Stimulated activated CD8-positive, alpha-beta memory T cell treated with anti-CD3 and anti-CD28 coated beads, Interleukin-15, amount 100 ng/mL, for 4 hours (primary cell): ENCODE data around the gene ZNF8.
"Not testable (repeated sequence)": the region's sequence is repeated elsewhere in the genome, so short reads cannot be mapped to it uniquely, and the experiment has no call there.

Experiments
- DNase-seq, 2 donors: peaks; one replicate each; pipeline ENCODE4 v3.0.0-alpha.2; 2020; ENCODE audit warnings: low read depth in 2 of 2

Gene ZNF8

GRCh38 chr19:58296104-58296503, 17.3 kb downstream of the ZNF8 start:
- DNase-seq: no peak

DNA sequence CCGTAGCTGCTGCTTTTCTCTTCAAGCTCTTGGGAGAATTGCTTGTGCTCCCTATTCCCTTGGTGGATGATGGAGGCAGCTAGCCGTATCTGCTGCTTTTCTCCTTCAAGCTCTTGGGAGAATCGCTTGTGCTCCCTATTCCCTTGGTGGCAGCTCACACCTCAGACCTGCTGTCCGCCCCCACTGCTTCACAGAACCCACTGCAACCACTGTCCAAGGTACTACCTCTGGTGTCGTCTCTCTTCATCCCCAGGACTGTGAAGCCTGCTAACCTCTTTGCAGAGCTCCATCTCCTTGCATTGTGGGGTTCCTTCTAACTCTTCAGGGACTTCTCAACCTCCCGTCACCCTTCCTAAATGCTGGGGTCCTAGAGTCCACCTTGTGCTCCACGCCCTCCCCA, 21.9 kb downstream of the ZNF8 start:
- DNase-seq: no peak

- DNase-seq: no peak
These were observed 25.5 kb downstream of the ZNF8 start for GRCh38 chr19:58304255-58304654.

GRCh38 chr19:58304748-58305064, 26.0 kb downstream of the ZNF8 start:
- DNase-seq: no peak

DNA sequence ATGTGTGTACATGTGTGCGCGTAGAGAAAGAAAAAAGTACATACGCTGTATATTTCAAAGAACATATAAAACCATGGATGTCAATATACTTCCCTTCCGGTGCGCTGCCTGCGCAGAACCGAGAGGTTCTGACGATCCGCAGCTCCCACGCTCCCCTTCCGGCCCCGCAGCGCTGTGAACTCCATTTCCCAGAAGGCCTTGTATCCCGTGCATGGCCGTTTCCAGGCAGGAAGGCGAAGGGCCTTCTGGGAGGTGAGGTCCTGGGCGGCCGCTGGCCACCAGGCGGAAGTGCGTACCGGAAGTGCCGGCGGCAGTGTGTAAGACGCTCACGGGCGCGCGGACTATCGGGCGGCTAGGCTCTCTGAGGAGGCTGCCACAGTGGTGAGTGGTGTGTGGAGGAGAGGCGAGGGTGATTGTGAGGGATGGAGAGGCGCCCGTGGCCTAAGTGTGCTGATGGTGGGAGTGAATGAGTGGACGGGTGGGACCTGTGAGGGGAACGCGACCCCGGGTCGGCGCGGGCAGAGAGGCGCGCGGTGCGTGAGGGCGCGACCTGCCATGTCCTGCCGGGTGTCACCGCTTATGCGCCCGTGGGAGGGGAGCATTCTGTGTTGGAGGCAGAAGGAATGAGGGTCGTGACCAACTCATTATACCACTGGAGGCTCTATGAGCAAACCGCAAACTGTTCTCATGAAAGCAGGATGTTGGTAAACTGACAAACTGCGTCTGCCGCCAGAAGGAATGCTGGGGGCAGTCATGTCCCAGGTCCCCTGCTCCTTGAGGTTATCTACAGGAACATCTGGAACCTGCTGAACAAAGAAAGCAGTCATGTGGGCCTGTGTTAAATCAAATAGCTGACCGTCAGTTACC, 26.5 kb downstream of the ZNF8 start, which contains the start of gene ERVK3-1:
TSS of gene ERVK3-1 (plus strand) at position 313 of the 867 bp plus-strand sequence. CDS start 6,792 bp downstream, outside the sequence.
- DNase-seq: peak; percentile 89 to 91

GRCh38 chr19:58305932-58306323, 27.2 kb downstream of the ZNF8 start:
- DNase-seq: no peak

- DNase-seq: no peak
These were observed 29.0 kb downstream of the ZNF8 start for GRCh38 chr19:58307736-58308135.

GRCh38 chr19:58310685-58311084, 31.9 kb downstream of the ZNF8 start:
- DNase-seq: not testable (repeated sequence)

DNA sequence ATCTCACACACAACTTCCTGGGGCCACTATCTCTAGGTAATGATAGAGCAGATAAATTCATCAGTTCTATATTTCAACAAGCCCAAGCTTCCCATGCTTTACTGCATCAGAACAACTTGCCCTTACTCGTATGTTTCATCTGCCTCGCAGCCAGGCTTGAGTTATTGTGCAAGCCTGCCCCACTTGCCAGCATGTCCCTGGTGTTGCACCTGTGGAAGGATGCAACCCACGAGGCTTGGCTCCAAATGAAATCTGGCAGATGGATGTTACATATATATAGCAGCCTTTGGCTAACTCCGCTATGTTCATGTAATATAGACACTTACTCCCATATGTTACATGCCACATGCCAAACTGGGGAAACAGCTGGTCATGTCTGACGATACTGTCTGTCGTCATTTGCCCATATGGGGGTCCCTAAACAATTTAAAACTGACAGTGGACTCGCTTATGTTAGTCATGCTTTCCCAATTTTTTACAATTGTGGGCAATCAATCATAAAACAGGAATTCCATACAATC, 32.6 kb downstream of the ZNF8 start:
- no peak for DNase-seq

- no peak for DNase-seq
These were observed 36.8 kb downstream of the ZNF8 start for GRCh38 chr19:58315580-58315979.

- no peak for DNase-seq
These were observed 38.8 kb downstream of the ZNF8 start for GRCh38 chr19:58317476-58318072.

DNA sequence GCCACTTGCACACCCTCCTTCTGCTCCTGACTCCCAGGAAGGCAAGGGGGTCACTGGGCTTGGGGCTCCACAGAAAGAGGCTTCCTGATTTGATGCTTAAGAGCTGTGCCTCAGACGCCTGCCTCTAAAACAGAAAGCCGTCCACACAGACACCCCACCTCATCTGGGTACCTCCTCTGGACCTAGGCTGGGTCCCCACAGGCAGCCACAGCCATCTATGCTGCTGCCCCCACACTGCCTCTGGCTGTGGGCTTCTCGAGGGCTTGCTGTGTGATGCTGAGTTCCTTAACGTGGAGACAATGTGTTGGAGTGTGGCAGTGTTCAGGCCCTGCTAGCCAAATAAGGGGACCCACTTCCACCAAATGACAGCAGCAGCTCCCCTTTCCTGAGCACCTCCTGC, 39.5 kb downstream of the ZNF8 start:
- no peak for DNase-seq

GRCh38 chr19:58319241-58319640, 40.5 kb downstream of the ZNF8 start:
- DNase-seq: no peak

GRCh38 chr19:58325311-58326022, 46.7 kb downstream of the ZNF8 start:
- no peak for DNase-seq

DNA sequence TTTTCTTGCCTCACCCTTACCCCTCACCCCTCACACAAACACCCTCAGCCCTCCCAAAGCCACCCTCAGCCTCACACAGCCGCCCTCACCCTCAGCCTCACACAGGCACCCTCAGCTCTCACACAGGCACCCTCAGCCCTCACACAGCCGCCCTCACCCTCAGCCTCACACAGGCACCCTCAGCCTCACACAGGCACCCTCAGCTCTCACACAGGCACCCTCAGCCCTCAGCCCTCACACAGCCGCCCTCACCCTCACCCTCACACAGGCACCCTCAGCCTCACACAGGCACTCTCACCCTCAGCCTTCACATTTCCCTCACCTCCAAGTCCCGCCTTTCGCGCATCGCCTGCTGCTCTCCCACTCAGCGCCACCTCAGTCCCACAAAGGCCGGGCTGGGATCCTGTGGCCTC, 47.8 kb downstream of the ZNF8 start:
- DNase-seq: no peak

- peak; percentile 76 to 81 for DNase-seq
These were observed 48.4 kb downstream of the ZNF8 start, which contains the start of gene ZSCAN22 for GRCh38 chr19:58326914-58327726. Gene ZSCAN22, plus strand, starts transcription at chr19:58326994. Its CDS starts 7,809 bp downstream, at chr19:58334803.

- DNase-seq: no peak
These were observed 50.2 kb downstream of the ZNF8 start for GRCh38 chr19:58328999-58329398.

GRCh38 chr19:58330458-58330857, 51.7 kb downstream of the ZNF8 start:
- DNase-seq: no peak

DNA sequence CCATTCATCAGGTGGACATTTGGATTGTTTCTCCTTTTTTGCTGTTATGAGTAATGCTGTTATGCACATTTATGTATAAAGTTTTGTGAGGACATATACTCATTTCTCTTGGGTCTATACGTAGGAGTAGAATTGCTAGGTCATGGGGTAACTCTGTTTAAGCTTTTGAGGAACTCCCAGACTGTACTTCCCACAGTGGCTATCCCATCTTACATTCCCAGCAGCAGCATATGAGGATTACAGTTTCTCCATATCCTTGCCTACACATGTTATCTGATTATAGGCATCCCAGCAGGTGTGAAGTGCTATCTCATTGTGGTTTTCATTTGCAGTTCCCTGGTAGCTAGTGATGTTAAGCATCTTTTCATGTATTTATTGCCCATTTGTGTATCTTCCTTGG, 53.9 kb downstream of the ZNF8 start:
- DNase-seq: no peak

DNA sequence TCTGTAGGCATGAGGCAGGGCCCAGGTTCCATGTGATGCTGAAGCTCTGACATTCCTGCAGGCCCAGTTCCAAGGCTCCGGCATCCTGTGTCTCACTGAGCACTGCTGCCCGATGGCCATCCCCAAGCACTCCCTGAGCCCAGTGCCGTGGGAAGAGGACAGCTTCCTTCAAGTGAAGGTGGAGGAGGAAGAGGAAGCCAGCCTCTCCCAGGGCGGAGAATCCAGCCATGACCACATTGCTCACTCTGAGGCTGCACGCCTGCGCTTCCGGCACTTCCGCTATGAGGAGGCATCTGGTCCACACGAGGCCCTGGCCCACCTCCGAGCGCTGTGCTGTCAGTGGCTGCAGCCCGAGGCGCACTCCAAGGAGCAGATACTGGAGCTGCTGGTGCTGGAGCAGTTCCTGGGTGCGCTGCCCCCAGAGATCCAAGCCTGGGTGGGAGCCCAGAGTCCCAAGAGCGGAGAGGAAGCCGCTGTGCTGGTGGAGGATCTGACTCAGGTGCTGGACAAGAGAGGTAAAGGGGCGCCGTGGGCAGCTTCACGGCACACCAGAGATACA, 56.0 kb downstream of the ZNF8 start:
- no peak for DNase-seq

DNA sequence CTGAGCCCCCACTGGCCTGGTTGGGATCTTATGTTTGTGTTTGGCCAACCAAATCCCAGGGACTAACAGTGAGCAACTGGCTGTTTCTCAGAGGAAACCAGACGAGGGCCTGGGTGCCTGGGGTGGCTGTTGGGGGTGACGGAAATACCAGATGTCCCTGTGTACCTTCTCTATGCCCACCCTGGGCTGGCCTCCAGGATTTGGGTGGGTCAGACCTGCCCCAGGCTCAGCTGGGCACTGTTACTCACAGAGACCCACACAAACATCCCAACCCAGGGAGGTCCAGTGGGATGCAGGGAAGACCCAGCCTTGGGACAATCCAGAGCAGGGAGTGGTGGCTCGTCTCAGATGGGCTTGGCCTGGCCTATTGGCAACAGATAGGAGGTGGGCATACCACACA, 56.9 kb downstream of the ZNF8 start:
- no peak for DNase-seq
